22Rv1 (cell line): ENCODE results near the gene POC1B.
A peak's percentile ranks its signal among the peaks of the same experiment; 100 is the strongest.

Experiments
- H3K27ac ChIP-seq: fragments of 450-650 bp; 2 replicates; pipeline ENCODE4 v1.5.1; 2017
- ZFX ChIP-seq: fragments of 450-650 bp; IDR thresholded peaks from 2 replicates; pipeline ENCODE4 v1.6.1; 2017; ENCODE audit warnings: antibody characterized with exemption, borderline replicate concordance
- TF ChIP-seq, protein P1 (sequence below): fragments of 450-650 bp; IDR thresholded peaks from 2 replicates; pipeline ENCODE4 v1.5.1; 2017; ENCODE audit warnings: mild to moderate bottlenecking

The POC1B gene

DNA sequence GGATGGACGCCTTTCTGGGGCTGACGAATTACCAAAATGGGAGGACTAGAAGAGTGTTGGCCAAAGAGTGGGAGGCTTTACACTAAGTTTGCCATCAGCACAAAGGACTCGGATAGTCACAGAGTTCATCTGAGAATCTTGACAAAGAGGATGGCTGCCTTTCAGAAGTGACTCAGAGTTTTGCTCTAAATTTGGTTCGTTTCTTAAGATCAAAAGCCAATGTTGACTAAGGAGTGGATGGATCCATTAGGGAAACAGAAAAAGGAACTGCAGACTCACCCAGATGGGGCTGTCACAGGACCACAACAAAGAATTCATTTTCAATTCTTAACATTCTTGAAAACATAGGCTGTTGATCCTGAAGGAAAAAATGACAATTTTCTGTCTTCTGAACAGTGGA, 92.2 kb downstream of the POC1B start:
- TF ChIP-seq, protein P1, sequence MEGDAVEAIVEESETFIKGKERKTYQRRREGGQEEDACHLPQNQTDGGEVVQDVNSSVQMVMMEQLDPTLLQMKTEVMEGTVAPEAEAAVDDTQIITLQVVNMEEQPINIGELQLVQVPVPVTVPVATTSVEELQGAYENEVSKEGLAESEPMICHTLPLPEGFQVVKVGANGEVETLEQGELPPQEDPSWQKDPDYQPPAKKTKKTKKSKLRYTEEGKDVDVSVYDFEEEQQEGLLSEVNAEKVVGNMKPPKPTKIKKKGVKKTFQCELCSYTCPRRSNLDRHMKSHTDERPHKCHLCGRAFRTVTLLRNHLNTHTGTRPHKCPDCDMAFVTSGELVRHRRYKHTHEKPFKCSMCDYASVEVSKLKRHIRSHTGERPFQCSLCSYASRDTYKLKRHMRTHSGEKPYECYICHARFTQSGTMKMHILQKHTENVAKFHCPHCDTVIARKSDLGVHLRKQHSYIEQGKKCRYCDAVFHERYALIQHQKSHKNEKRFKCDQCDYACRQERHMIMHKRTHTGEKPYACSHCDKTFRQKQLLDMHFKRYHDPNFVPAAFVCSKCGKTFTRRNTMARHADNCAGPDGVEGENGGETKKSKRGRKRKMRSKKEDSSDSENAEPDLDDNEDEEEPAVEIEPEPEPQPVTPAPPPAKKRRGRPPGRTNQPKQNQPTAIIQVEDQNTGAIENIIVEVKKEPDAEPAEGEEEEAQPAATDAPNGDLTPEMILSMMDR = no peak
- TF ChIP-seq ZFX = no peak
- H3K27ac ChIP-seq = no peak overlapping the region

DNA sequence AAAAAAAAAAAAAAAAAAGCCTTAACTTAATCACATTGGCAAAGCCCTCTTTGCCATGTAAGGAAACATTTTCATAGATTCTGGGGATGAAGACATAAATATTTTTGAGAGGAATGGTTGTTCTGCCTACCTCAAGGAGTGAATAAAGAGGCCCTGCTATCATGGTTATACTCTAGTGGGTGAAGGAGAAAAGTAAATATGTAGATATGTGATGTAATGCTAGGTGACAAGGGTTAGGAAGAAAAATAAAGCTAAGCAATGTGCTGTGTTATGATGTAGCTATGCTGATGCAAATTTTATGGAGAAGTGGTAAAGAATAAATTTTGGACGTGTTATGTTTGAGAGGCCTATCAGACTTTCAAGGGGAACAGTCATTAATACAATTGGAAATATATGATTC, 93.5 kb downstream of the POC1B start:
- no peak overlapping the region for H3K27ac ChIP-seq
- no peak for TF ChIP-seq ZFX
- TF ChIP-seq, protein P1 = no peak

DNA sequence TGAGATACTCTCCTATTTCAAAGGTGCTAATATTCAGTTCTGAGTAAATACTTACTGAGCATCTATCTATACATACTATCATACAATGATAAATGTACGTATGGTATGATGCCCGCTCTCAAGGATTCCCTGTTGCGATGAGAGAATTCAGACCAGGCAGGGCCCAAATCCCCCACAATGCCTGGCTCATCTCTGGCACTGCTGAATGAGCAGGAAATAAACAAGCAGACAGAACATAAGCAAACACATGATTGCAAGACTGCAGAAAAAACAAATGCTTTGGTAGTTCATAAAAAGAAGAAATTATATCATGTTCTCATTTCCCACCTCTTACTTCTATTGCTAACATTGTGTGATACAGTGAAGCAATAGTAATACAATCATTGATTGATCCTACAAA, 96.3 kb downstream of the POC1B start:
- no peak overlapping the region for H3K27ac ChIP-seq
- no peak for TF ChIP-seq ZFX
- TF ChIP-seq, protein P1 = no peak

DNA sequence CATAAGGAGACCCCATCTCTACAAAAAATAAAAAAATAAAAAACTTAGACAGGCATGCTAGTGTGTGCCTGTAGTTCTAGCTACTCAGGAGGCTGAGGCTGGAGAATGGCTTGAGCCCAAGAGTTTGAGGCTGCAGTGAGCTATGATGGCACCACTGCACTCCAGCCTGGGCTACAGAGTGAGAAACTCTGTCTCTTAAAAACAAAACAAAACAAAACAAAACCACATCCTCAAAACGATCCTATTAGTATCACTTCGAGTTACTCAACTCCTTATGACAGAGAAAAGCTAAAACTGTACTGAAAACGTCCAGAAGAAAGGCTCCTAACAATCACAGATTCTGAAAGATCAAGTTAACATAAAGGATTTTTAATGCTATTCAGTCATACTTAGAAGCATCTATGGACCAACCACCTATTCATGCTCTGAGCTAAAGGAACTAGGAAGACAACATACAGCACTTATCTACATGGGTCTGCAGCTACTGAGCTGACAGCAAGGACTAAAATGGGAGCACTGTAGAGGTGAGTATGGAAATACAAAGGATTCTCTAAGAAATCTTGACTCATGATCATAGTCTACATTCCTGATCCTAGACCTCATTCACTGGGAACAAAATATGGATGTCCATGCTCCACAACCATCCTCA, 98.2 kb downstream of the POC1B start:
- TF ChIP-seq, protein P1 = no peak
- no peak for TF ChIP-seq ZFX
- H3K27ac ChIP-seq = no peak overlapping the region

- no peak for TF ChIP-seq ZFX
- TF ChIP-seq, protein P1 = no peak
- no peak overlapping the region for H3K27ac ChIP-seq
Observed at GRCh38 chr12:89424846-89425245, 101.0 kb downstream of the POC1B start.

- TF ChIP-seq, protein P1 = no peak
- no peak for TF ChIP-seq ZFX
- no peak overlapping the region for H3K27ac ChIP-seq
Observed at GRCh38 chr12:89424389-89424788, 101.5 kb downstream of the POC1B start.

DNA sequence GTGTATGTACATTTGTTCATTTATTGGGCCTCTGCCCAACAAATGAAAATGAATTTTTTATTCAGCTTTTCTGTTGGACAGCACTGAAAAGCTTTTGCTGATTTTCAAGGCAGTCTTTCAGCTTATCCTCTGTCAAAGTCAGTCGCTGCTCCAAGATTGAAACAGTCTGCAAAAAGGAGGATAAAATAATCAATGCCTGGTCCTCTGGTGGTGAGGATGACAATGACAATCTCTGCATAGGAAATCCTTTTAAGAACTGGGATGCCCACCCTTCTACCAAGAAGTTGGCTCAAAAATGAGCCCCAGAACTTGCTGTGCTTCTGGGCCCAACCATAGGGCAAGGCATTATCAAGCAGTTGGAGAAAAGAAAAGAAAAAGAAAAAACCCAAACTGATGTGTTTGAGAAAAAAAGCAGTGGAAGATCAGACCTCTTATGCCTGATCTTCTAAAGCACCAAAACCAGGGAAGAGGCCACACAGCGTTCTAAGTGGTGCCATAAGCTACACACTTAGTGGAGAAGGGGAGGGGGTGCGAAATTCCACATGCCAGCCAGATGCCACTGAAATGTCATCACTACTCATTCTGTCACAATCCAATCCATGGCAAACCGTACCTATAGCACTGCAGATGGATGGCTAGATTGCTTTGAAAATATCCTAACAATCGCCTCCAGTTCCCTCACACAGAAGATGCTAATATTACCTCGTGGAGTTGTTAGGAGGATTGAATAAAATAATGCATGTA, 104.6 kb downstream of the POC1B start:
- TF ChIP-seq, protein P1 = peak; percentile 16; the same call in 1 of the 2 replicates
- no peak for TF ChIP-seq ZFX
- H3K27ac ChIP-seq = no peak overlapping the region
